CD4-positive, alpha-beta T cell (primary cell): ENCODE results near the gene WDSUB1. TPM values are rescaled to one million over a fixed set of nuclear protein-coding genes. Genes with fewer than 3 reads are reported as not detected.

ENCODE experiments used
- ATAC-seq: fragments of 200-7000 bp; cut with Tn5 transposase; one replicate; pipeline ENCODE4 v1.10.0; 2022; ENCODE audit warnings: mild to moderate bottlenecking; ENCODE audit not compliant: poor library complexity
- CTCF ChIA-PET: fragments of 350-600 bp; sonication (Branson Sonifier 250); formaldehyde crosslinking; loops from one replicate; lab custom pipeline; 2021; ENCODE audit warnings: antibody characterized with exemption, inconsistent platforms; lab: Charles Lee
- POLR2A ChIA-PET: fragments of 350-600 bp; sonication (Branson Sonifier 250); formaldehyde crosslinking; loops from one replicate; lab custom pipeline; 2021; ENCODE audit warnings: antibody characterized with exemption, inconsistent platforms; lab: Charles Lee
- DNase-seq, 14 experiments: peaks; one replicate each; pipeline ENCODE4 v3.0.0-alpha.2; 2013 to 2020; ENCODE audit warnings: mixed read lengths in 2 of 14
- H3K27ac ChIP-seq, 2 donors: one replicate each; pipeline versions ENCODE4 v1.5.1 to v1.7.0; 2013; ENCODE audit warnings: low read length in 2 of 2, low read depth in 1 of 2, mild to moderate bottlenecking in 1 of 2
- H3K27me3 ChIP-seq, 2 experiments: 1 replicate in 1 of 2; 2 replicates in 1 of 2; pipeline versions ENCODE4 v1.6.1 to v1.7.0; 2013; ENCODE audit warnings: low read length in 2 of 2, control low read depth in 1 of 2, mild to moderate bottlenecking in 1 of 2, moderate library complexity in 1 of 2; ENCODE audit not compliant: insufficient read depth in 2 of 2, control insufficient read depth in 1 of 2
- H3K36me3 ChIP-seq: one replicate; pipeline ENCODE4 v1.6.1; 2013; ENCODE audit warnings: low read length, control low read depth; ENCODE audit not compliant: insufficient read depth
- H3K4me1 ChIP-seq: one replicate; pipeline ENCODE4 v1.6.1; 2013; ENCODE audit warnings: low read length, control low read depth; ENCODE audit not compliant: insufficient read depth
- H3K4me3 ChIP-seq: one replicate; pipeline ENCODE4 v1.5.1; 2013; ENCODE audit warnings: mild to moderate bottlenecking, low read length, moderate library complexity
- H3K9me3 ChIP-seq, 2 experiments: 1 replicate in 1 of 2; 2 replicates in 1 of 2; pipeline versions ENCODE4 v1.6.1 to v1.7.0; 2013; ENCODE audit warnings: low read length in 2 of 2, mild to moderate bottlenecking in 2 of 2, control low read depth in 1 of 2, moderate library complexity in 1 of 2; ENCODE audit not compliant: control insufficient read depth in 1 of 2, insufficient read depth in 1 of 2
- H3K27ac Mint-ChIP-seq: one replicate; pipeline ENCODE4 v1.8.0; 2020; ENCODE audit warnings: mixed read lengths
- H3K27me3 Mint-ChIP-seq: one replicate; pipeline ENCODE4 v1.8.0; 2021; ENCODE audit warnings: mixed read lengths
- H3K36me3 Mint-ChIP-seq: one replicate; pipeline ENCODE4 v1.8.0; 2021; ENCODE audit warnings: low read depth, mixed read lengths
- H3K4me1 Mint-ChIP-seq: one replicate; pipeline ENCODE4 v1.8.0; 2021; ENCODE audit warnings: low read depth, mixed read lengths
- H3K4me3 Mint-ChIP-seq: one replicate; pipeline ENCODE4 v1.8.0; 2020; ENCODE audit warnings: mild to moderate bottlenecking, mixed read lengths
- H3K9me3 Mint-ChIP-seq: one replicate; pipeline ENCODE4 v1.8.0; 2020; ENCODE audit warnings: mixed read lengths
- CTCF ChIP-seq: fragments of 200-600 bp; IDR thresholded peaks from one replicate; pipeline ENCODE4 v1.8.0; 2022; ENCODE audit warnings: antibody characterized with exemption, mild to moderate bottlenecking
- intact Hi-C, 2 experiments: fragments of 100-400 bp; cut with DNase I in 1 of 2; cut with micrococcal nuclease in 1 of 2; formaldehyde crosslinking; loops; one replicate each; pipeline versions ENCODE4 v1.15.1 to v1.9.0; 2023 to 2025; cut with DNase I, micrococcal nuclease
- total RNA-seq, 174 experiments: library from RNA in 2 of 174; stranded (reverse) in 2 of 174; gene quantifications; one replicate each; pipeline ENCODE4 v1.2.3 and lab custom pipeline; 2021 to 2026

Gene WDSUB1
- total RNA-seq, 2 experiments from 2014 or later, result 6.8 to 8.0 TPM

- no peak for TF ChIP-seq CTCF
- Mint-ChIP-seq H3K36me3 (peaks cover 57% of the 10 kb centered on the region), H3K27ac (no peak overlapping the region), H3K4me1 (no peaks in the 10 kb centered on the region), H3K4me3 (no peak overlapping the region), H3K9me3 (no peaks in the 10 kb centered on the region), H3K27me3 (no peaks in the 10 kb centered on the region)
- ATAC-seq (no peak), DNase-seq (no peak)
- no peaks in the 10 kb centered on the region for H3K36me3 ChIP-seq
- no peak overlapping the region for H3K4me3 ChIP-seq
- intact Hi-C loops, result no loop called here
- H3K4me1 ChIP-seq, result no peaks in the 10 kb centered on the region
- ChIA-PET CTCF (no interaction called here), POLR2A (no interaction called here)
- H3K27ac ChIP-seq, result no peak overlapping the region
- H3K9me3 ChIP-seq, result no peaks in the 10 kb centered on the region
- H3K27me3 ChIP-seq, result no peaks in the 10 kb centered on the region
These were observed 51.6 kb downstream of the WDSUB1 start for GRCh38 chr2:159234868-159235267.

- no peak overlapping the region for H3K4me3 Mint-ChIP-seq
- intact Hi-C loops, result no loop called here
- ChIA-PET CTCF (no interaction called here), POLR2A (interaction anchor here (0.8 kb wide), 1 partner anchor 19 kb away, joined by 3 read pairs; no protein-coding TSS in a partner anchor)
- H3K9me3 Mint-ChIP-seq, result no peaks in the 10 kb centered on the region
- H3K27ac Mint-ChIP-seq, result no peak overlapping the region
- ATAC-seq (no peak), DNase-seq (no peak)
- peaks cover 34% of the 10 kb centered on the region for H3K36me3 Mint-ChIP-seq
- no peak for TF ChIP-seq CTCF
- Histone ChIP-seq H3K4me3 (no peak overlapping the region), H3K27ac (no peak overlapping the region), H3K36me3 (no peaks in the 10 kb centered on the region), H3K27me3 (no peaks in the 10 kb centered on the region), H3K4me1 (peaks cover under 1% of the 10 kb centered on the region), H3K9me3 (no peaks in the 10 kb centered on the region)
- H3K4me1 Mint-ChIP-seq, result peaks cover 18% of the 10 kb centered on the region
- H3K27me3 Mint-ChIP-seq, result no peaks in the 10 kb centered on the region
These were observed 53.9 kb downstream of the WDSUB1 start for GRCh38 chr2:159232456-159233170.

- intact Hi-C loops, result no loop called here
- Mint-ChIP-seq H3K27ac (no peak overlapping the region), H3K27me3 (no peaks in the 10 kb centered on the region), H3K36me3 (peaks cover 18% of the 10 kb centered on the region), H3K9me3 (no peaks in the 10 kb centered on the region), H3K4me3 (no peak overlapping the region), H3K4me1 (peaks cover 36% of the 10 kb centered on the region)
- ChIA-PET POLR2A (no interaction called here), CTCF (no interaction called here)
- H3K4me3 ChIP-seq, result no peak overlapping the region
- ATAC-seq, result no peak
- H3K9me3 ChIP-seq, result no peaks in the 10 kb centered on the region
- peaks cover 14% of the 10 kb centered on the region for H3K4me1 ChIP-seq
- DNase-seq, result no peak
- no peaks in the 10 kb centered on the region for H3K36me3 ChIP-seq
- no peaks in the 10 kb centered on the region for H3K27me3 ChIP-seq
- no peak overlapping the region for H3K27ac ChIP-seq
- TF ChIP-seq CTCF, result no peak
These were observed 56.2 kb downstream of the WDSUB1 start for GRCh38 chr2:159230145-159230877.
